K562 (cell line): ENCODE results near the gene TKTL1. TPM values are rescaled to one million over a fixed set of nuclear protein-coding genes. Genes with fewer than 3 reads are reported as not detected.

Source experiments
- LEF1 ChIP-seq: fragments of 450-650 bp; IDR thresholded peaks from 2 replicates; pipeline ENCODE4 v1.6.1; 2016; ENCODE audit warnings: mild to moderate bottlenecking
- NFRKB ChIP-seq: fragments of 450-650 bp; IDR thresholded peaks from 2 replicates; pipeline ENCODE4 v1.6.1; 2016; ENCODE audit warnings: low read depth
- PHF8 ChIP-seq: fragments of 200-600 bp; sonication (generic); IDR thresholded peaks from 2 replicates; pipeline ENCODE4 v1.6.1; 2012; ENCODE audit warnings: mixed run types, mild to moderate bottlenecking, inconsistent platforms, low read length, moderate library complexity, borderline replicate concordance
- POLR2AphosphoS5 ChIP-seq: IDR thresholded peaks from 2 replicates; pipeline ENCODE4 v1.6.1; 2011; ENCODE audit warnings: mild to moderate bottlenecking, low read depth, low read length, moderate library complexity; ENCODE audit not compliant: control insufficient read depth, insufficient read depth
- SMARCE1 ChIP-seq: fragments of 450-650 bp; IDR thresholded peaks from 2 replicates; pipeline ENCODE4 v1.7.1; 2016; ENCODE audit warnings: mild to moderate bottlenecking
- SRF ChIP-seq, 2 experiments: fragments of 250-450, 450-650 bp in 1 of 2; sonication (Bioruptor Pico) in 1 of 2; sonication (generic) in 1 of 2; formaldehyde crosslinking; IDR thresholded peaks; 2 replicates each; pipeline versions ENCODE4 v1.5.0 to v1.5.1; 2020 to 2022; ENCODE audit warnings: mild to moderate bottlenecking in 1 of 2, missing genetic modification reagents in 1 of 2
- polyA plus RNA-seq, 8 experiments: library from polyadenylated mRNA; depleted of rRNA in 4 of 8; stranded (reverse) in 5 of 8; unstranded in 3 of 8; fragments of >200 nt; fragmentation: Nextera tagmentation in 2 of 8; fragmentation: Illumina TruSeq in 1 of 8; extraction: Ambion mirVana in 2 of 8; extraction: Trizol in 1 of 8; gene quantifications; 2 replicates each; pipeline versions ENCODE4 v1.2.1 to v1.2.3, GENCODE V29; 2011 to 2014; ENCODE audit warnings: inconsistent platforms in 1 of 8, missing spikeins in 1 of 8
- total RNA-seq, 7 experiments: library from RNA; depleted of rRNA in 6 of 7; stranded (reverse); fragments of >200 nt in 6 of 7; fragmentation: Illumina TruSeq in 2 of 7; extraction: Trizol in 2 of 7; gene quantifications; 2 replicates each; pipeline versions ENCODE4 v1.2.1 to v1.2.3, GENCODE V29; 2011 to 2021; ENCODE audit warnings: low replicate concordance in 1 of 7
- TF ChIP-seq, protein P1 (sequence below), 2 experiments: fragments of 250-450 bp in 1 of 2; fragments of 450-650 bp in 1 of 2; sonication (Bioruptor Pico) in 1 of 2; IDR thresholded peaks; 2 replicates each; pipeline versions ENCODE4 v1.6.1 to v1.8.0; 2016 to 2021; ENCODE audit warnings: mild to moderate bottlenecking in 2 of 2, moderate library complexity in 2 of 2, missing compliant biosample characterization in 1 of 2, missing genetic modification characterization in 1 of 2

TKTL1 gene
- total and polyA plus RNA-seq, 9 of the 15 experiments (the other 6 are each of a cell fraction or from before 2014, with no cell fraction given): 0.18 to 0.71 (median 0.38) TPM

DNA sequence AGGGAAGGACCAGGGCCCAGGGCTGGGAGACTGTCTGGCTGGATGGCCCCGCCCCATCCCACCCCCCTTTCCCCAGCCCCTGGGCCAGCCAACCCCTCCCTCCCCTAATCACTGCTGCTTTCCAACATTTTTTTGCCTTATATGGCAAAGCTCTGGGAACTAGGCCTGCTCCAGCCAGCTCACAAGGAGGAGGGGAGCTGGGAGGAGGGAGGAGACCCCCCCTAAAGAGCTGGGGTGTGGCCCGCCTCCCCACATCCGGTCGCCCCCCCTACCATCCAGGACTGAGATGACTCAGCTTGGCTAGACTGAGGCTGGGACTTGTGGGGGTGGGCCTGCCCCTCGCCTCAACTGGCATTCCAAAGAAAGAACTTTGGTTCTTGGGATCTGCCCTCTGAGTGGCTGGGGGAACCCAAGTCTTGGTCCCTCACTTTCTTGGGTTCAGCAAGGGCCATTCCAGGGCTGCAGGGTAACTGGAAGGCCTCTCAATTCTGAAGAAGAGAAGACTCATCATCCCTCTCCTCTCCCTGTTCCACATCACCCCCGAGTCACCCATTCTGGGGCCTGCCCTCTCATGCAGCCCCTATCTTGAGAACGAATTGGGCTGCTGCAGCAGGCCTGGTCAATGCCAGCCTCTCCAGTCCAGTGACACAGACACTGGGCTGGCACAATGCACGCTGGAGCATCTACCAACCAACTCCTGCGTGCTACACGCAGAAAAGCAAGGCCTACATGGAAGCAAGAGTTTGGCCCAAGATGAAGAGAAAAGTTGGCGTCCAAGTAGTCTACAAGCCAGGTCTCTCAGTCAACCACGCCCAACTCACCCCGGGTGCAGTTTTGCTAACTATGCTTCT, 74.1 kb downstream of the TKTL1 start (continued):
- TF ChIP-seq PHF8: 0 out of 2 replicates have a peak, but pooled peaks have one; percentile 16
- TF ChIP-seq LEF1: 0 out of 2 replicates have a peak, but pooled peaks have one; percentile 36
- TF ChIP-seq SMARCE1: peak; percentile 29; the same call in 1 of the 2 replicates
- peak; percentile 39; the same call in 1 of the 2 replicates for TF ChIP-seq NFRKB
- TF ChIP-seq, protein P1, sequence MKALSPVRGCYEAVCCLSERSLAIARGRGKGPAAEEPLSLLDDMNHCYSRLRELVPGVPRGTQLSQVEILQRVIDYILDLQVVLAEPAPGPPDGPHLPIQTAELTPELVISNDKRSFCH (CRISPR knock-in tag; IDR thresholded peaks at IDR 0.05): no peak
- TF ChIP-seq, protein P1 (tag; IDR thresholded peaks at IDR 0.05): peak; percentile 58; the same call in 1 of the 2 replicates
- peak; percentile 95 to 98 for TF ChIP-seq SRF (CRISPR knock-in tag; IDR thresholded peaks at IDR 0.05)
- TF ChIP-seq POLR2AphosphoS5: peak; percentile 31; the same call in 1 of the 2 replicates
- TF ChIP-seq, all 486 proteins: peak for 66
